ENCODE measurements around the gene ST6GALNAC3. TPM values are rescaled to one million over a fixed set of nuclear protein-coding genes. Genes with fewer than 3 reads are reported as not detected.

Gene ST6GALNAC3
- total RNA-seq, 2 donors from 2014 or later: 0.28 TPM; not detected in 1

DNA sequence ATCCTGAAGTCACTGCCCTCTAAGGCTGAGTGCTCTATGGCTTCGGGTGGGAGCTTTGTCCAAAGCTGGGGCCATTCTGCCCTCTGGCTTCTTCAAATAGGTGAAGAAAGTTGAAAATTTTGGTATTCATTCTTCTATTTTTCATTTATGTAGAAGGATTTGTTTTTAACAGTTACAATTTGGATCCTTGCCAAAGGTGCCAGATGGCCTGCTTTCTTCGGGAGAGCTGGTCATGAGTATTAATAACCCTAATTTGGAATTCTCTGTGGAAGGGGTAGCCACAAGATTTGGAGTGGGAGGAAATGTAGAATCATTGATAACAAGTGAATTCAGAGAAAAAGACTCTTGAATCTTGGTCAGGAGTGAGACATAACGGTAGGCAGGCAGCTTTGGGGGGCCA, 422.3 kb downstream of the ST6GALNAC3 start:
- Mint-ChIP-seq H3K27ac (no peak overlapping the region), H3K36me3 (no peaks in the 10 kb centered on the region), H3K4me3 (no peak overlapping the region), H3K4me1 (ENCODE audit: low read depth in 2 of 2) (no peaks in the 10 kb centered on the region), H3K9me3 (no peaks in the 10 kb centered on the region), H3K27me3 (peaks cover 0 to 2% of the 10 kb centered on the region in 2 donors)
- ATAC-seq (no peak), DNase-seq (ENCODE audit: low spot score) (no peak)

DNA sequence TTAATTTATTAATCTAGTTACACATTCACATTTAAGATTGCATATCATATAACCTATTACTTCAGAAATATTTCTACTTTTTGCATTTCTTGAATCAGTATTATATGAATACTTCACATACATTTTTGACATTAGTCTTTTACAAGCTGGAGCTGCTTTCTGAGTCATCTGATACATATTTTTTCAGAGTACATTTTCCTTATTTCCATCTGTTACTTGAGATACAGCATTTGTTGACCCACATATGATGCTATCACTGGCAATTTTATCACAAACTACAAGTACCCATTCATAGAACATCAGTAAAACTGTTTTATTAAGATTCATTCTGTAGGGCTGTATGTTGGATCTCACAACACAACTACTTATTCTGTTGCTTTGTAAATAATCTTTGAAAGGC, 425.6 kb downstream of the ST6GALNAC3 start:
- Mint-ChIP-seq H3K4me3 (no peak overlapping the region), H3K27ac (no peak overlapping the region), H3K4me1 (ENCODE audit: low read depth in 2 of 2) (no peaks in the 10 kb centered on the region), H3K9me3 (no peaks in the 10 kb centered on the region), H3K36me3 (no peaks in the 10 kb centered on the region), H3K27me3 (peaks cover 0 to 4% of the 10 kb centered on the region in 2 donors)
- ATAC-seq: no peak
- DNase-seq (ENCODE audit: low spot score): no peak

DNA sequence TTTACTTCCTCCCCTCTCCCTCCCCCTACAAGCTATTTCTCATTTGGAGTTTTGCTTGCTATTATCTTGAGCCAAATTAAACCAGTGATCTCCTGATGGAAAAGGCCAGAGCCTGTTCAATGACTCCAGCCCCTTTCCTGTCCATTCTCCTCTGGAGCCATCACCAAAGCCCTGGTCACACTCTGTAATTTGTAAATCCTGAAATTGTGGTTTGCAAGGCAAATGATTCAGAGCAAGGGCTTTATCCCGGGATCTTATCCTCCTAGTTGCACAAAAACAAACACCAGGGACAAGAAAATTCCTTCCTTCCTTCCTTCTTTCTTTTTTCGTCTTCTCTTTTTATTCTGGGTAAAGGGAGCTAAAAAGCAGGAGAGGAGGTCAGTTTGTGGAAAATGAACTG, 426.6 kb downstream of the ST6GALNAC3 start:
- Mint-ChIP-seq H3K27me3 (peaks cover 0 to 4% of the 10 kb centered on the region in 2 donors), H3K27ac (no peak overlapping the region), H3K9me3 (no peaks in the 10 kb centered on the region), H3K4me1 (ENCODE audit: low read depth in 2 of 2) (no peaks in the 10 kb centered on the region), H3K36me3 (no peaks in the 10 kb centered on the region), H3K4me3 (no peak overlapping the region)
- no peak for DNase-seq (ENCODE audit: low spot score)
- no peak for ATAC-seq

DNA sequence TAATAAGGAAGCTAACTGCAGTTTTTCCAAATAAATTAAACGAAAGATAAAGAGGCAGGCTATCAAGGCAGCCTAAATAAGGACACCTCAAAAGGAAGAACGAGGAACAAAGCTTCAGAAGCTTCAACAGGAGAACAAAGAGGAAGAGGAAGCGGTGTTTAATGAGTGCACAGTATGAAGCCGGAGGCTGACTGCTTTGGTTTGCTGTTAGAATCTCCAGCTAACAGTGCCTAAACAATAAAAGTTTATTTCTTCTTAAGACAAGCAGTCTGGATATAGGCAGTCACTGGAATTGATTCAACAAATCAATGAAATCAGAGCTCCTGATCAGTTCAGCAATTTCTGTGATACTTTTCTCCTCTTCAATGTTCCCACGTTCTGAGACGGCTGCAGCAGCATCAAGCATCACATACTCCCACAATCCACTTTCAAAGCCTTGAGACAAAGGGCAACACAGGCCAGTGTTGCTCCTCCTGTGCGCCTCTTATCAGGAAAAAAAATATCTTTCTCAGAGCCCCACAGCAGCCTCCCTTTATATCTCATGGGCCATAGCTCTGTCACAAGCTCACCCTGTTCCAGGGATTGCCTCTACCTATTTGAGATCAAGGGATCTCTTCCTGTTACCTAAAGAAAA, 427.2 kb downstream of the ST6GALNAC3 start:
- no peak overlapping the region for H3K4me3 Mint-ChIP-seq
- no peak overlapping the region for H3K27ac Mint-ChIP-seq
- peaks cover 0 to 4% of the 10 kb centered on the region in 2 donors for H3K27me3 Mint-ChIP-seq
- ATAC-seq (no peak), DNase-seq (ENCODE audit: low spot score) (no peak)
- no peaks in the 10 kb centered on the region for H3K9me3 Mint-ChIP-seq
- H3K4me1 Mint-ChIP-seq (ENCODE audit: low read depth in 2 of 2): no peaks in the 10 kb centered on the region
- H3K36me3 Mint-ChIP-seq: no peaks in the 10 kb centered on the region

DNA sequence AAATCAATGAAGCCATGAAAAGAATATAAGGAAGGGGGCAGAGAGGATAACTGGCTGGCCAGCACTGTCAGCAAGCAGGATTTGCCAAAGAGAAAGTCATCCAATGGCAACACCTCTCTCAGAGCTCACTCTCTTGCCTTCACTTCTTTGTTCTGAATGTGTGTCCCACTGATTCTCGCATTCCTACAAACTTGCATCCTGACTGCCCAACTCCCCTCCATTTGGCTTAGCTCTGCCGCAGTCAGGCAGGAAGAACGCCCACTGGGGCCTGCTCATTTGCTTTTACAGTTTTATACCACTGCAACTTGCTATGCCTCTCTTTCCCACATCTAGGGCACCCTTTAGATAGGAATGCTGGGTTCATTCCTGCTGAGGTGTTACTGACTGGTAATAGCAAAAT, 428.6 kb downstream of the ST6GALNAC3 start:
- DNase-seq (ENCODE audit: low spot score): no peak
- no peaks in the 10 kb centered on the region for H3K9me3 Mint-ChIP-seq

DNA sequence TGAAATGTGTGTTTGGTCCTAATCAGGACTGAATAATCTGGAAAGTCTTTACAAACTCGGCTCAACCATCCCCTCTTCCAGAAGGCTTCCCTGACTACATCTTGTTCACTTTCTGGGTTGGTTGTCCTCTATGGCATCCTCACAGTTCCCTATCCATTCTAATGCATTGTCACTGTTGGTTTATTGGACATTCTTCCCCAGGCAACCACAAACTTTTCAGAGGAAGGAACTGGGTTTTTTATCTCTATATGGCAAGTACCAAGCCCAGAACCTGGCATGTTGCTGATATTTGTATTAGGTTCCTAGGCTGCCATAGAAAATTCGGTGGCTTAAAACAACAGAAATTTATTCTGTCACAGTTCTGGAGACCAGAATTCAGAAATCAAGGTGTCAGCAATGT, 429.2 kb downstream of the ST6GALNAC3 start:
- H3K27me3 Mint-ChIP-seq: peaks cover 0 to 4% of the 10 kb centered on the region in 2 donors
- no peaks in the 10 kb centered on the region for H3K4me1 Mint-ChIP-seq (ENCODE audit: low read depth in 2 of 2)
- DNase-seq (ENCODE audit: low spot score) (no peak), ATAC-seq (no peak)
- H3K27ac Mint-ChIP-seq: no peak overlapping the region
- no peak overlapping the region for H3K4me3 Mint-ChIP-seq
- no peaks in the 10 kb centered on the region for H3K9me3 Mint-ChIP-seq
- H3K36me3 Mint-ChIP-seq: no peaks in the 10 kb centered on the region

More for the DNA sequence above, 428.6 kb downstream of the ST6GALNAC3 start:
- no peak for ATAC-seq
- Mint-ChIP-seq H3K4me1 (ENCODE audit: low read depth in 2 of 2) (no peaks in the 10 kb centered on the region), H3K4me3 (no peak overlapping the region), H3K27me3 (peaks cover 0 to 4% of the 10 kb centered on the region in 2 donors), H3K27ac (no peak overlapping the region), H3K36me3 (no peaks in the 10 kb centered on the region)

DNA sequence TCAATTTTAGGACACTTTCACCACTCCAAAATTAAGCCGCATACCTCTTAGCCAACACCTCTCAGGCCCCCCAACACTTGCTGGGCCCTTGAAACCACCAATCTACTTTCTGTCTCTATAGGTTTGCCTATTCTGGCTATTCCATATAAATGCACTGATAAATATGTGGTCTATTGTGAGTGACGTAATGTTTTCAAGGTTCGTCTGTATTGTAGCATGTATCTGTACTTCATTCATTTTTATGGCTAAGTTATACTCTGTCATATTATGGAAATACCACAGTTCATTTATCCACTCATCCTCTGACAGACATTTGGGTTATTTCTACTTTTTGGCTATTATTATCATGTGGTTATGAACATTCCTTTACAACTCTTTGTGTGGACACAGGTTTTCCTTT, 432.8 kb downstream of the ST6GALNAC3 start:
- ATAC-seq: no peak

DNA sequence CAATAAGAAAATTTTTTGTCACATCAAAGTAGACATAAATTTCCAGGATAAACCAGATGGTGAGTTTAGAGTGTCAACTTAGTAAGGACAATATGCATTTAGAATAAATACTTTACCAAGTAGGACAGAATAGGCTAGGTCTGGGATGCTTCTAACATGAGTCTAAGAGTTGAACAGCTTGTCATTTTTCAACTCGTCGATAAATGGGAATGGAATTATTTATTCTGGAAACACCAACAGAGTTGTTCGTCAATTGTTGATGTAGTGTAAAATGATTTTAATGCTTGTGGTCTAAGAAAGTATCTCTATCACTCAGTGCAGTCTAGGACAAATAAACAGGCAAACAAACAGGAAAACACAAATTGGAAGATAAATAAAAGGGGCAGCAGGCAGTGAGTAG, 434.3 kb downstream of the ST6GALNAC3 start:
- no peak overlapping the region for H3K27ac Mint-ChIP-seq
- no peaks in the 10 kb centered on the region for H3K4me1 Mint-ChIP-seq (ENCODE audit: low read depth in 2 of 2)
- peaks cover 0 to 2% of the 10 kb centered on the region in 2 donors for H3K27me3 Mint-ChIP-seq
- no peak for ATAC-seq
- H3K9me3 Mint-ChIP-seq: peaks cover 6% of the 10 kb centered on the region
- no peaks in the 10 kb centered on the region for H3K36me3 Mint-ChIP-seq
- no peak for DNase-seq (ENCODE audit: low spot score)
- no peak overlapping the region for H3K4me3 Mint-ChIP-seq

More for the DNA sequence above, 432.8 kb downstream of the ST6GALNAC3 start:
- Mint-ChIP-seq H3K36me3 (no peaks in the 10 kb centered on the region), H3K4me1 (ENCODE audit: low read depth in 2 of 2) (no peaks in the 10 kb centered on the region), H3K27me3 (peaks cover 0 to 2% of the 10 kb centered on the region in 2 donors), H3K9me3 (peaks cover 4% of the 10 kb centered on the region), H3K27ac (no peak overlapping the region), H3K4me3 (no peak overlapping the region)
- DNase-seq (ENCODE audit: low spot score): no peak

DNA sequence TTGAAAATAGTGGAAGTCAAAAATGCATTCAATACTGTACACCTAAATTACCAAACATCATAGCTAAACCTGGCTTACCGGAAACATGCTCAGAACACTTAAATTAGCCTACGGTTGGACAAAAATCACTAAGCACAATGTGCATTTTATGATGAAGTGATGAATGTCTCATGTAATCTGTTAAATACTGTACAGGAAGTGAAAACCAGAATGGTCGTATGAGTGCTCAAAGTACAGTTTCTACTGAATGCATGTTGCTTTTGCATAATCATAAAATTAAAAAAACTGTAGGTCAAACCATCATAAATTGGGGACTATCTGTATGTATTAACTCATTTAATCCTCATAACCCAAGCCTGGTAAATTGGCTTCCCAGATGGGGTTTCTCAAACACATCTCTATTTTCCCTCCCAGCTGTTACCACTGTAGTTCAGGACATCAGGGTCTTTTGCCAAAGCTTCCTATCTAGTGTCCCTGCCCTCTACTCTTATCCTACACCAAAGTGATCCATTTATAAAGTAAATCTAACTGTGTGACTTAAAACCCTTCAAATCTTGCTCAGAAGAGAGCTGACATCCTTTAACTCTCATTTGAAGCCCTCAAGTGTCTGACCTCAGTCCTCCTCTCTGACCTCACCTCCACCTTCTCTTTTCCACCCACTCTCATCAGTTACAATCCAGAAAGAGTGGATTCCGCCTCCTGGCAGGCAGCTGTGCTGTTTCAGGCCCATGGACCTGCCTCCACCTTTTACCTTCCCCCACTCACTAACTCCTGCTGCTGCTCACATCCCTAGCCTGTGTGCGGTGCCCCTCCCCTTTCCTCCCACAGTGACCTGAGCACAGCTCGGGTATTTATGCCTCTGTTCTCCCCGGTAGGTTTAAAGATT, 436.4 kb downstream of the ST6GALNAC3 start:
- H3K4me3 Mint-ChIP-seq: no peak overlapping the region
- H3K36me3 Mint-ChIP-seq: no peaks in the 10 kb centered on the region
- no peak for DNase-seq (ENCODE audit: low spot score)
- no peaks in the 10 kb centered on the region for H3K4me1 Mint-ChIP-seq (ENCODE audit: low read depth in 2 of 2)
- H3K27ac Mint-ChIP-seq: no peak overlapping the region
- H3K27me3 Mint-ChIP-seq: no peaks in the 10 kb centered on the region
- peaks cover 6% of the 10 kb centered on the region for H3K9me3 Mint-ChIP-seq
- no peak for ATAC-seq

DNA sequence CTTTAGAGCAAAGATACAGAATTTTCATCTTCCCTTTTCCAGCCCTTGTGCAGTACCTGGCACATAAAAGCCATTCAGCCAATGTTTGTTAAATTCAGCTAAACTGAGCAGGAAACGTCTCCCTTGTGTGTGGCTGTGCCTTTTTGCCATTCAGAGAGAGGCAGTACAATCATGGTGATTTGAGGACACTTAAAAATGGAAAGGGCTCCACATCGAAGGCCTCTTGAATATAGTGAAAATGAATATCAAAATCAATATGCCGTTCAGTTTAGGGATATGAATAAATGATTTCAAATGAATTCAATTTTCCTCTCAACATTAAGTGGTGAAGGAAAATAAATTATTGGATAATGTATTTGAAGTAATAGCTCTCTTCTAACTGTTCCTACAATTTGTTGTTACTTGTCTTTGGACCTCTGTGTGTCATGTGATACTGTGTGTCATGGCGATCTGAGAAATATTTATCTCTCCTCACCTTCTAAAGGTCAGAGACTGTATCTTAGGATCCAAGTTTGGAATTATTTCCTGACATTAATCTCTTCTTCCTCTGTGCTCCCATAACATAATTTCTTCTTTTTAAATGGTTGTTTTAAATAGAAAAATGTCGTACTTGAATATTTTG, 437.1 kb downstream of the ST6GALNAC3 start:
- Mint-ChIP-seq H3K4me1 (ENCODE audit: low read depth in 2 of 2) (no peaks in the 10 kb centered on the region), H3K27me3 (no peaks in the 10 kb centered on the region), H3K4me3 (no peak overlapping the region), H3K36me3 (no peaks in the 10 kb centered on the region), H3K9me3 (peaks cover 6% of the 10 kb centered on the region), H3K27ac (no peak overlapping the region)
- DNase-seq (ENCODE audit: low spot score) (no peak), ATAC-seq (no peak)

DNA sequence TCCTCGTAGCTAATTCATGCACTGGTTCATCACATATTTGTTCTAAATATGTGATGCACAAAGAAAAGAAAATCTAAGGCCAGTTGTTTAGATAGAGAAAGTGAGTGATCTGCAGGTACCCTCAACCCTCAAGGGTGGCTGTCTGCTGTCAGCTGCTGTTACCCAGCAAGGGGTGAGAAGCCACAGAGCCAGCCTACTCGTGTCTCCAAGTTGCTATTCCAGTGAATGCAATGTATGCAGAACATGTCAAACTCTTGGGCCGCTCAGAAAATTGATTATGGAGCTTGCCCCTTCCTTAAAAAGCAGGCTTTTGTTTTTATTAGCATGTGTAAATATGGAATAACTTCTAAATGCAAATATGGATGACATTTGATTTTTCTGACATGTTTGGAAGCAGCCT, 456.4 kb downstream of the ST6GALNAC3 start:
- H3K4me3 Mint-ChIP-seq: no peak overlapping the region
- DNase-seq (ENCODE audit: low spot score) (no peak), ATAC-seq (no peak)
- H3K4me1 Mint-ChIP-seq (ENCODE audit: low read depth in 2 of 2): no peaks in the 10 kb centered on the region
- no peaks in the 10 kb centered on the region for H3K36me3 Mint-ChIP-seq
- H3K9me3 Mint-ChIP-seq: peaks cover 10% of the 10 kb centered on the region
- H3K27me3 Mint-ChIP-seq: no peaks in the 10 kb centered on the region
- no peak overlapping the region for H3K27ac Mint-ChIP-seq

DNA sequence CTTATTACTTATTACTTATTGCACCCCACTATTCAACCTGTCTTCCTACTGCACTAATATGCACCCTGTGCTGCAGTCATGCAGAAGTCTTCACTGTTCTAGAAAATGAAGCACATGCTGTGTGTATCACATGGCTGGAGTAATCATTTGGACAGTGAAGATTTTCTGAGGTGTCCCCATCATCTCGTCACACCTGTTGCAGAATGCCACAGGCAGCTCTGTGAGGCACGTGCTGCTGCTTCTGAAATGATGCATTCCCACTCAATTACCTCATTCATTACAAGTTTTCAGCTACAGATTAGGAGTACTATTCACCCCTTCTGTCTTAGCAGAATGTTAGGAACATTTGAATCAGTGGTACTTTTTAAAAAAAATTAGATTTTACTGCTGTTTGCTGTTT, 467.1 kb downstream of the ST6GALNAC3 start:
- Mint-ChIP-seq H3K27ac (no peak overlapping the region), H3K4me1 (ENCODE audit: low read depth in 2 of 2) (no peaks in the 10 kb centered on the region), H3K9me3 (peaks cover 8% of the 10 kb centered on the region), H3K27me3 (no peaks in the 10 kb centered on the region), H3K4me3 (no peak overlapping the region), H3K36me3 (no peaks in the 10 kb centered on the region)
- no peak for ATAC-seq
- DNase-seq (ENCODE audit: low spot score): no peak

DNA sequence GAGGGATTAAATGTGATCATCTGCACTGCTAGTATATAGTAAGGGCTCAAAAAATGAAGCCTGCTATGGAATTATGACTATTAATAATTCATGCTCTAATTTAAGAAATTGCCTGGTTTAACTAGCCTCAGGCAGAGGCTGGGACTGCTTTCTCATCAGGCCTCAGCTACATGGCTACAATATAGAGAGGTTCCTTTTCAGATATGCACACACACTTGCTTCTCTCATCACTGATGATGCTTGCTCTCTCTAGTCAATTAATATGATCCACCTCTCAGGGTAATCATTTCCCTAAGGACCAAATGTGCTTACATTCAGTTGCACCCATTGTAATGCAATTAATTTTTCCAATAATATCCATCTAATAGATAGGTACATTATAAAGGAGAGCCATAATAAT, 467.8 kb downstream of the ST6GALNAC3 start:
- no peaks in the 10 kb centered on the region for H3K36me3 Mint-ChIP-seq

DNA sequence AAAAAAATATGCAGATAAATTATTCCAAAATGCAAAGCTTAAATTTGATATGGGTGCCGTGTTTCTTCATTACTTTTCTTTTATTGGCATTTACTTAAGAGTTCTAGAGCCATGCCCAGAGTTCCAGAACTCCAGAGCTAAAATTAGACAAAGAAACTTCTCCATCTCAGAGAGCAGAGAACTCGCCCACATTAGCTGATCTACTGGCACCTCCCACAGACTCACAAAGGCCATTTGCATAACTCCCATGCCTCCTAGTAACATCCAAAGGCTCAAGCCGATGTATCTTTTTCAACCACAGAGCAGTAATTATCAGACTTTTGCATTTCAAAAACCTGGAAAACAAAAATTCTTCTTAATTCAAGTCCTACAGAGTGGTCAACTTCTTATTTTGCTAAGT, 468.9 kb downstream of the ST6GALNAC3 start:
- H3K9me3 Mint-ChIP-seq: peaks cover 10% of the 10 kb centered on the region
- no peaks in the 10 kb centered on the region for H3K4me1 Mint-ChIP-seq (ENCODE audit: low read depth in 2 of 2)
- H3K4me3 Mint-ChIP-seq: no peak overlapping the region
- no peak overlapping the region for H3K27ac Mint-ChIP-seq
- H3K36me3 Mint-ChIP-seq: no peaks in the 10 kb centered on the region
- no peak for ATAC-seq
- no peak for DNase-seq (ENCODE audit: low spot score)
- H3K27me3 Mint-ChIP-seq: no peaks in the 10 kb centered on the region

More for the DNA sequence above, 467.8 kb downstream of the ST6GALNAC3 start:
- no peaks in the 10 kb centered on the region for H3K4me1 Mint-ChIP-seq (ENCODE audit: low read depth in 2 of 2)
- H3K27me3 Mint-ChIP-seq: no peaks in the 10 kb centered on the region
- H3K27ac Mint-ChIP-seq: no peak overlapping the region
- no peak overlapping the region for H3K4me3 Mint-ChIP-seq
- no peak for DNase-seq (ENCODE audit: low spot score)
- peaks cover 10% of the 10 kb centered on the region for H3K9me3 Mint-ChIP-seq
- no peak for ATAC-seq
